Endodermal cell (in vitro differentiated cells): Measurements from ENCODE around the gene TTLL5. TPM values are rescaled to one million over a fixed set of nuclear protein-coding genes. Genes with fewer than 3 reads are reported as not detected.

ENCODE experiments used
- DNase-seq: peaks from one replicate; pipeline ENCODE4 v3.0.0-alpha.2; 2017
- H3K27ac ChIP-seq: 2 replicates; pipeline ENCODE4 v1.5.1; 2013; ENCODE audit warnings: mild to moderate bottlenecking, low read depth, low read length, moderate library complexity
- H3K27me3 ChIP-seq: 2 replicates; pipeline ENCODE4 v1.6.1; 2013; ENCODE audit warnings: mild to moderate bottlenecking, low read length, moderate library complexity; ENCODE audit not compliant: insufficient read depth, control insufficient read depth, poor library complexity, severe bottlenecking
- H3K36me3 ChIP-seq: 2 replicates; pipeline ENCODE4 v1.7.0; 2013; ENCODE audit warnings: mild to moderate bottlenecking, low read length, moderate library complexity; ENCODE audit not compliant: control insufficient read depth, insufficient read depth
- H3K4me1 ChIP-seq: one replicate; pipeline ENCODE4 v1.7.0; 2013; ENCODE audit warnings: low read length; ENCODE audit not compliant: control insufficient read depth, insufficient read depth
- H3K4me3 ChIP-seq: 2 replicates; pipeline ENCODE4 v1.5.1; 2013; ENCODE audit warnings: mild to moderate bottlenecking, low read length, moderate library complexity
- H3K9ac ChIP-seq: 2 replicates; pipeline ENCODE4 v1.6.1; 2013; ENCODE audit warnings: mild to moderate bottlenecking, low read length, moderate library complexity; ENCODE audit not compliant: poor library complexity, severe bottlenecking; ENCODE audit errors: extremely low read depth
- H3K9me3 ChIP-seq: 2 replicates; pipeline ENCODE4 v1.6.1; 2013; ENCODE audit warnings: mild to moderate bottlenecking, low read length, moderate library complexity; ENCODE audit not compliant: control insufficient read depth
- H3K27ac Mint-ChIP-seq: 2 replicates; pipeline ENCODE4 v1.8.0; 2020; ENCODE audit warnings: mixed read lengths
- H3K27me3 Mint-ChIP-seq: 2 replicates; pipeline ENCODE4 v1.8.0; 2021; ENCODE audit warnings: mild to moderate bottlenecking, mixed read lengths; ENCODE audit not compliant: insufficient read depth
- H3K36me3 Mint-ChIP-seq: 2 replicates; pipeline ENCODE4 v1.8.0; 2020; ENCODE audit warnings: low read depth, mixed read lengths
- H3K4me1 Mint-ChIP-seq: 2 replicates; pipeline ENCODE4 v1.8.0; 2020; ENCODE audit warnings: mixed read lengths
- H3K4me3 Mint-ChIP-seq: 2 replicates; pipeline ENCODE4 v1.8.0; 2020; ENCODE audit warnings: mild to moderate bottlenecking, moderate library complexity, mixed read lengths
- H3K9me3 Mint-ChIP-seq: 2 replicates; pipeline ENCODE4 v1.8.0; 2020; ENCODE audit warnings: mild to moderate bottlenecking, mixed read lengths
- CTCF ChIP-seq: fragments of 200-600 bp; sonication (generic); conservative IDR thresholded peaks from 2 replicates; pipeline ENCODE4 v1.5.0; 2021; ENCODE audit warnings: antibody characterized with exemption, mild to moderate bottlenecking
- WGBS, 2 experiments: methylation state at CpG; one replicate each; pipeline versions ENCODE4 v1.1.5 to v1.1.7; 2013; ENCODE audit warnings: missing lambda C conversion rate in 2 of 2, mixed read lengths in 1 of 2; ENCODE audit not compliant: insufficient coverage in 1 of 2, insufficient read length in 1 of 2; 5-methylcytosine and 5-hydroxymethylcytosine counted together
- total RNA-seq, 2 donors: library from RNA; stranded (reverse); fragmentation: NEBNext Ultra II Directional in 1 of 2; extraction: Animal tissue kit (Norgen Biotek cat#: 25700) in 1 of 2; gene quantifications; 2 replicates in 1 of 2; 3 replicates in 1 of 2; pipeline ENCODE4 v1.2.1, GENCODE V29; 2021

Gene TTLL5
- total RNA-seq, 2 donors from 2014 or later: 50.5 to 54.2 TPM

- peak overlapping the region; percentile 79 for H3K4me3 ChIP-seq
Measured at GRCh38 chr14:75982266-75983018, 321.4 kb downstream of the TTLL5 start.

GRCh38 chr14:75983019-75983358 is 321.9 kb downstream of the TTLL5 start:
- no peak for DNase-seq
- no peak overlapping the region for H3K27ac ChIP-seq
- Mint-ChIP-seq H3K27me3 (peaks cover 30% of the 10 kb centered on the region), H3K36me3 (no peaks in the 10 kb centered on the region), H3K4me3 (peak overlapping the region; percentile 67), H3K4me1 (peaks cover 60% of the 10 kb centered on the region), H3K9me3 (no peaks in the 10 kb centered on the region), H3K27ac (peak overlapping the region; percentile 61)
- WGBS, 2 experiments: 45 to 78% methylated on average over 3 to 7 of the region's 7 CpGs
- no peak for TF ChIP-seq CTCF
- no peaks in the 10 kb centered on the region for H3K9me3 ChIP-seq
- peaks cover 7% of the 10 kb centered on the region for H3K27me3 ChIP-seq
- H3K4me3 ChIP-seq: peak overlapping the region; percentile 71
- H3K4me1 ChIP-seq: peaks cover 7% of the 10 kb centered on the region
- no peak overlapping the region for H3K9ac ChIP-seq
- H3K36me3 ChIP-seq: no peaks in the 10 kb centered on the region

More at GRCh38 chr14:75982266-75983018, 321.4 kb downstream of the TTLL5 start:
- Mint-ChIP-seq H3K9me3 (no peaks in the 10 kb centered on the region), H3K4me3 (peak overlapping the region; percentile 67), H3K27ac (peak overlapping the region; percentile 61), H3K4me1 (peaks cover 66% of the 10 kb centered on the region), H3K27me3 (peaks cover 30% of the 10 kb centered on the region), H3K36me3 (no peaks in the 10 kb centered on the region)
- TF ChIP-seq CTCF: peak; percentile 82
- H3K9ac ChIP-seq: peak overlapping the region; percentile 6
- 0 to 1% methylated on average over 9 to 71 of the region's 77 CpGs for WGBS, 2 experiments
- DNase-seq: peak; percentile 95
- H3K27me3 ChIP-seq: peaks cover 7% of the 10 kb centered on the region
- no peaks in the 10 kb centered on the region for H3K36me3 ChIP-seq
- H3K9me3 ChIP-seq: no peaks in the 10 kb centered on the region
- peaks cover 7% of the 10 kb centered on the region for H3K4me1 ChIP-seq
- no peak overlapping the region for H3K27ac ChIP-seq

GRCh38 chr14:75984674-75985073 is 323.6 kb downstream of the TTLL5 start:
- H3K36me3 ChIP-seq: peaks cover 8% of the 10 kb centered on the region
- Mint-ChIP-seq H3K27ac (peak overlapping the region; percentile 10), H3K36me3 (peaks cover 5% of the 10 kb centered on the region), H3K4me1 (peaks cover 52% of the 10 kb centered on the region), H3K9me3 (no peaks in the 10 kb centered on the region), H3K27me3 (peaks cover 31% of the 10 kb centered on the region), H3K4me3 (peak overlapping the region; percentile 91)
- WGBS, 2 experiments: 77 to 84% methylated on average over 2 of the region's 2 CpGs
- peaks cover 7% of the 10 kb centered on the region for H3K4me1 ChIP-seq
- no peak overlapping the region for H3K9ac ChIP-seq
- peaks cover 7% of the 10 kb centered on the region for H3K27me3 ChIP-seq
- no peaks in the 10 kb centered on the region for H3K9me3 ChIP-seq
- peak overlapping the region; percentile 87 for H3K4me3 ChIP-seq
- no peak overlapping the region for H3K27ac ChIP-seq
- TF ChIP-seq CTCF: no peak
- no peak for DNase-seq
